Measurements from ENCODE around the gene MAP3K7.
A peak's percentile ranks its signal among the peaks of the same experiment; 100 is the strongest.

Gene MAP3K7

GRCh38 chr6:90523779-90524310, 63.0 kb downstream of the MAP3K7 start:
- DNase-seq, result no peak

- DNase-seq, result no peak
Measured at GRCh38 chr6:90521955-90522354, 64.9 kb downstream of the MAP3K7 start.

GRCh38 chr6:90516074-90516660, 70.7 kb downstream of the MAP3K7 start:
- no peak for DNase-seq

GRCh38 chr6:90514496-90514895, 72.4 kb downstream of the MAP3K7 start:
- no peak for DNase-seq

- DNase-seq, result peak; percentile 6
Measured at GRCh38 chr6:90508753-90509152, 78.1 kb downstream of the MAP3K7 start.

- peak; percentile 40 for DNase-seq
Measured at GRCh38 chr6:90502866-90503407, 83.9 kb downstream of the MAP3K7 start.

- peak; percentile 65 for DNase-seq
Measured at GRCh38 chr6:90502381-90502780, 84.5 kb downstream of the MAP3K7 start.

GRCh38 chr6:90500458-90500857, 86.4 kb downstream of the MAP3K7 start:
- DNase-seq, result no peak

GRCh38 chr6:90497411-90497810, 89.5 kb downstream of the MAP3K7 start:
- peak; percentile 7 for DNase-seq

GRCh38 chr6:90496258-90497016, 90.4 kb downstream of the MAP3K7 start:
- no peak for DNase-seq

- DNase-seq, result no peak
Measured at GRCh38 chr6:90495216-90495817, 91.6 kb downstream of the MAP3K7 start.

GRCh38 chr6:90494067-90494780, 92.6 kb downstream of the MAP3K7 start:
- no peak for DNase-seq

- DNase-seq, result no peak
Measured at GRCh38 chr6:90493332-90493731, 93.5 kb downstream of the MAP3K7 start.

GRCh38 chr6:90492798-90493197, 94.1 kb downstream of the MAP3K7 start:
- DNase-seq, result no peak

GRCh38 chr6:90492369-90492768, 94.5 kb downstream of the MAP3K7 start:
- DNase-seq, result no peak

- DNase-seq, result no peak
Measured at GRCh38 chr6:90490030-90490716, 96.7 kb downstream of the MAP3K7 start.

- DNase-seq, result no peak
Measured at GRCh38 chr6:90488816-90489215, 98.1 kb downstream of the MAP3K7 start.

GRCh38 chr6:90485635-90486277, 101.1 kb downstream of the MAP3K7 start:
- no peak for DNase-seq

- DNase-seq, result no peak
Measured at GRCh38 chr6:90484903-90485302, 102.0 kb downstream of the MAP3K7 start.

GRCh38 chr6:90484385-90484784, 102.5 kb downstream of the MAP3K7 start:
- no peak for DNase-seq

GRCh38 chr6:90483956-90484355, 102.9 kb downstream of the MAP3K7 start:
- DNase-seq, result no peak
